Spleen (tissue), 11 donors: ENCODE results near the gene HOXC12. TPM values are rescaled to one million over a fixed set of nuclear protein-coding genes. Genes with fewer than 3 reads are reported as not detected.

Source experiments
- DNase-seq: peaks from one replicate; pipeline ENCODE4 v3.0.0-alpha.2; 2020
- H3K27ac ChIP-seq, 8 donors: fragments of 200-600 bp; sonication (generic) in 7 of 8; 1 replicate in 4 of 8; 2 replicates in 4 of 8; pipeline versions ENCODE4 v1.5.0 to v1.8.0; 2016 to 2021; ENCODE audit warnings: inconsistent platforms in 4 of 8, mild to moderate bottlenecking in 4 of 8, moderate library complexity in 1 of 8
- H3K27me3 ChIP-seq, 7 donors: fragments of 200-600 bp; sonication (generic) in 6 of 7; replicated peaks in 1 of 7; 1 replicate in 4 of 7; 2 replicates in 3 of 7; pipeline versions ENCODE4 v1.5.0 to v1.8.0; 2016 to 2021; ENCODE audit warnings: inconsistent platforms in 3 of 7, mild to moderate bottlenecking in 1 of 7
- H3K36me3 ChIP-seq, 6 donors: fragments of 200-600 bp; sonication (generic) in 5 of 6; 1 replicate in 4 of 6; 2 replicates in 2 of 6; pipeline versions ENCODE4 v1.5.0 to v1.8.0; 2016 to 2021; ENCODE audit warnings: inconsistent platforms in 2 of 6
- H3K4me1 ChIP-seq, 6 donors: fragments of 200-600 bp; sonication (generic) in 5 of 6; 1 replicate in 3 of 6; 2 replicates in 3 of 6; pipeline versions ENCODE4 v1.5.0 to v1.8.0; 2016 to 2021; ENCODE audit warnings: inconsistent platforms in 3 of 6
- H3K4me3 ChIP-seq, 8 donors: fragments of 200-600 bp; sonication (generic) in 7 of 8; 1 replicate in 4 of 8; 2 replicates in 4 of 8; pipeline versions ENCODE4 v1.5.0 to v1.8.0; 2016 to 2021; ENCODE audit warnings: inconsistent platforms in 4 of 8, mild to moderate bottlenecking in 4 of 8, moderate library complexity in 2 of 8
- H3K9me3 ChIP-seq, 8 donors: fragments of 200-600 bp; sonication (generic) in 7 of 8; 1 replicate in 4 of 8; 2 replicates in 4 of 8; pipeline versions ENCODE4 v1.5.0 to v1.8.0; 2016 to 2021; ENCODE audit warnings: inconsistent platforms in 4 of 8
- CTCF ChIP-seq, 11 experiments: fragments of 200-600 bp in 7 of 11; fragments of 450-650 bp in 4 of 11; sonication (generic) in 4 of 11; IDR thresholded peaks in 8 of 11; conservative IDR thresholded peaks in 3 of 11; 1 replicate in 7 of 11; 2 replicates in 4 of 11; pipeline versions ENCODE4 v1.4.0 to v1.8.0; 2016 to 2021; ENCODE audit warnings: antibody characterized with exemption in 11 of 11, inconsistent platforms in 4 of 11, mild to moderate bottlenecking in 1 of 11
- POLR2A ChIP-seq, 3 donors: fragments of 450-650 bp; IDR thresholded peaks; one replicate each; pipeline ENCODE4 v1.5.1; 2017; ENCODE audit warnings: antibody characterized with exemption in 3 of 3, mild to moderate bottlenecking in 1 of 3
- POLR2AphosphoS5 ChIP-seq, 3 donors: sonication (generic); formaldehyde crosslinking; IDR thresholded peaks; one replicate each; pipeline ENCODE4 v1.5.1; 2017; ENCODE audit warnings: antibody characterized with exemption in 3 of 3
- WGBS, 5 donors: extraction: QIAGEN DNeasy Blood & Tissue Kit in 3 of 5; methylation state at CpG; one replicate each; pipeline versions ENCODE4 v1.1.5 to v1.1.7; 2013 to 2018; 5-methylcytosine and 5-hydroxymethylcytosine counted together
- intact Hi-C: fragments of 100-400 bp; cut with DNase I; formaldehyde crosslinking; loops from one replicate; pipeline ENCODE4 v1.15.0; 2023; ENCODE audit warnings: low total_unique reads
- polyA plus RNA-seq, 3 donors: library from polyadenylated mRNA; stranded (reverse); fragments of 200-250 nt; gene quantifications; one replicate each; pipeline ENCODE4 v1.2.1, GENCODE V29; 2013
- total RNA-seq, 7 donors: library from RNA; depleted of rRNA in 3 of 7; stranded (reverse); fragments of >200 nt in 3 of 7; fragmentation: NEBNext Ultra II Directional in 4 of 7; extraction: Animal tissue kit (Norgen Biotek cat#: 25700) in 4 of 7; gene quantifications; one replicate each; pipeline versions ENCODE4 v1.1.0 to v1.2.1, GENCODE V29; 2016 to 2021
- donor health status: healthy with polysubstance abuse.
- donor health status: DM: no; HTN: no; CAD: no; lungs with moderate emphysema.
- donor health status: DM: no; HTN: no; CAD: no.
- donor health status: Bipolar disorder and iron deficiency.
- donor health status: healthy.
- donor health status: DM: no; HTN: no; CAD: no.
- donor health status: DM: yes; HTN: yes; CAD: no.

Gene HOXC12
- total and polyA plus RNA-seq, 10 donors: not detected

DNA sequence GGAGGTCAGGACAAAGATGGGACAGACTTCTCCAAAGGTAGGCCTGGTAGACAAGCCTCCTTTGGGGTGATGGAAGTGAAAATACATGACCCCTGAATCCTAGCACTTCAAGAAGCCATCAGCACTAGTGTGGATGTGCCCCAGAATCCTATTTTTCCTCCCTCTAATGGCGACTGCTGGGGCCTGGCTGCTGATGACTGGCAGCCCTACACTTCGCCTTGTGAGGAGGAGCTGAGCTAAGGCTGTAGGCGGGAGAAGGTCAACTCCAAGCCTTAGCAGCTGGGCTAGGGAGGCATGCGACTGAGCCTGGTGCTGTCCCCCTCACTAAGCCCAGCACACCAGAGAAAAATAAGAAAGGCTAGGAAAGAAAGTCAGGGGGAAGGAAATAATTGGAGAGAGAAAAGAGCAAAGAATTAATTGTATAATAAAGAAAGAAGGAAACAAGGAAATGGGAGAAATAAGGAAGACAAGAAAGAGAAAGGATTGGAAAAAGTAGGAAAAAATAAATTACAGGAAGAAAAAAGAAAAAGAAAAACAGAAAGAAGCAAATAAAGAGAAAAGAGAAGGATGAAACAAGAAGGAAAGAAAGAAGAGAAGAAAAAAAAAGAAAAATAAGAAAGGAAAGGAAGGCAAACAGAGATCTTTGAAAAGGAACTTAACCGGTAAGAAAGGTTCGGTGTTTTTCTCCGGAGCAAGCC, 25.6 kb downstream of the HOXC12 start:
- intact Hi-C loops: no loop called here
- TF ChIP-seq CTCF (IDR thresholded peaks at IDR 0.05 in 8 of 11, conservative IDR thresholded peaks at IDR 0.05 in 3 of 11) (no peak), POLR2A (IDR thresholded peaks at IDR 0.05) (no peak), POLR2AphosphoS5 (IDR thresholded peaks at IDR 0.05) (no peak)
- Histone ChIP-seq H3K27me3 (peaks cover 19 to 100% (median 99%) of the 10 kb centered on the region in 7 donors), H3K4me1 (peaks cover 6 to 33% (median 14%) of the 10 kb centered on the region in 6 donors), H3K4me3 (no peak overlapping the region), H3K27ac (no peak overlapping the region), H3K36me3 (no peaks in the 10 kb centered on the region), H3K9me3 (peaks cover 0 to 9% (median 0%) of the 10 kb centered on the region in 8 donors)
- DNase-seq: no peak
- 12 to 24% (median 17%) methylated on average over 7 of the region's 7 CpGs for WGBS, 5 donors

GRCh38 chr12:53980802-53981496, 26.2 kb downstream of the HOXC12 start:
- intact Hi-C loops: no loop called here
- Histone ChIP-seq H3K9me3 (peaks cover 0 to 12% (median 0%) of the 10 kb centered on the region in 8 donors), H3K27ac (no peak overlapping the region), H3K27me3 (peaks cover 18 to 100% (median 99%) of the 10 kb centered on the region in 7 donors), H3K4me1 (peaks cover 8 to 33% (median 17%) of the 10 kb centered on the region in 6 donors), H3K4me3 (no peak overlapping the region), H3K36me3 (no peaks in the 10 kb centered on the region)
- 19 to 25% (median 20%) methylated on average over 15 of the region's 15 CpGs for WGBS, 5 donors
- DNase-seq: no peak
- no peak for TF ChIP-seq POLR2A (IDR thresholded peaks at IDR 0.05)
- TF ChIP-seq POLR2AphosphoS5 (IDR thresholded peaks at IDR 0.05): no peak
- no peak for TF ChIP-seq CTCF (IDR thresholded peaks at IDR 0.05 in 8 of 11, conservative IDR thresholded peaks at IDR 0.05 in 3 of 11)

GRCh38 chr12:53981634-53982565, 27.2 kb downstream of the HOXC12 start:
- TF ChIP-seq POLR2AphosphoS5 (IDR thresholded peaks at IDR 0.05) (no peak), CTCF (IDR thresholded peaks at IDR 0.05 in 8 of 11, conservative IDR thresholded peaks at IDR 0.05 in 3 of 11) (no peak), POLR2A (IDR thresholded peaks at IDR 0.05) (no peak)
- no peak for DNase-seq

More at GRCh38 chr12:53981634-53982565, 27.2 kb downstream of the HOXC12 start:
- Histone ChIP-seq H3K27ac (no peak overlapping the region), H3K9me3 (peaks cover 0 to 12% (median 0%) of the 10 kb centered on the region in 8 donors), H3K4me1 (peaks cover 12 to 42% (median 23%) of the 10 kb centered on the region in 6 donors), H3K36me3 (no peaks in the 10 kb centered on the region), H3K27me3 (peaks cover 25 to 100% (median 99%) of the 10 kb centered on the region in 7 donors), H3K4me3 (no peak overlapping the region)
- intact Hi-C loops: no loop called here
- WGBS, 5 donors: 9 to 28% (median 13%) methylated on average over 29 to 30 of the region's 30 CpGs
